Sciatic nerve (tissue), 2 donors: Measurements from ENCODE around the gene PRAC1. TPM values are rescaled to one million over a fixed set of nuclear protein-coding genes. Genes with fewer than 3 reads are reported as not detected.

Source experiments
- ATAC-seq: fragments of 200-7000 bp; cut with Tn5 transposase; one replicate; pipeline ENCODE4 v1.9.1; 2020; ENCODE audit warnings: mild to moderate bottlenecking, moderate library complexity
- DNase-seq: peaks from one replicate; pipeline ENCODE4 v3.0.0-alpha.2; 2020; ENCODE audit warnings: low spot score
- intact Hi-C: fragments of 100-400 bp; cut with DNase I; formaldehyde crosslinking; loops from one replicate; pipeline ENCODE4 v1.14.2; 2022
- total RNA-seq: library from RNA; stranded (reverse); fragmentation: NEBNext Ultra II Directional; extraction: Animal tissue kit (Norgen Biotek cat#: 25700); gene quantifications from one replicate; pipeline ENCODE4 v1.2.1, GENCODE V29; 2021
- donor health status: DM: no; HTN: no; CAD: no.
- donor health status: DM: no; HTN: no; CAD: no.

Gene PRAC1
- total RNA-seq, 1 donor from 2014 or later = not detected

DNA sequence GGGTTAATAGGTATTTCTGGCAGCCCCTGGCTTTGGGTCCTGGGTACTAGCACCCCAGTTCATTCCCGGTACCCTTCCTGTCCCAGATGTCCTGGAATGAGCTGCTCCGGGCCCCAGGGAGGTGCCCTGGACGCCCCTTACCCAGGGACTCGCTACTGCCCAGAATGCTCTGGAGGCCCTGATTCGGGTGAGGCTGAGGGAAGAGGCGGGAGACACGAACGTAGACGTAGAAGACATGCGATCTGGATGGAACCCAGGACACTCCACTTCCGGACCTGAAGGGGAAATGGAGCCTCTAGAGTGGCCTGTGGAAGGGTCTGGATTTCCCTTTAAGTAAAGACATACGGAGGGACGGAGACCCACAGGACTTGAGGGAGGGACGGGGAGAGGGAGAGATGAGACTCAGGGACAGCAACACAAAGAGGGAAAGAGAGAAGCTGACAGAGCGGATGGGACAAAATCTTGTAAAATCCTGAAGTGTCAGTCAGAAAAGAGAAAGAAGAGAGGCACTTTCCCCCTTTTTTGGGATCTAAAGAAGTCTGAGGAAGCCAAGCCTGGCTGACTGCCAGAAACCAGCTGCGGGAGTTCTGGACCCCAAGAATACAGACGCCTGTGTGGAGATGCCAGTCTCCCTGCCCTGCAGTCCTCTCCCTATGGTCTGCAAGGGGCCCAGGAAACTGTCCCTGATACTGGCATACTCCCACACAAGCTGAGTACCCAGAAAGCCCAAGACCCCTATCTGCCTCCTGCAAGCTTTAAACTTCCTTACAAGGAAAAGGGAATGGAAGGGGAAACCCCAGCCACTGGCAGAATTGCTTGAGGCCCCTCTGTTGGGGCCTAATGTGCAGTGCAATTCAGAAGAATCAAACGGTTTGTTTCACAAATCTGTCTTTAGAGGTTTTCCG is 7.3 kb upstream of the PRAC1 start:
- intact Hi-C loops = loop anchor here (5.0 to 10.0 kb wide), 2 partner anchors 265 to 877 kb away; partner anchors contain the start of genes IGF2BP1 and SP6
- ATAC-seq (no peak), DNase-seq (no peak)

DNA sequence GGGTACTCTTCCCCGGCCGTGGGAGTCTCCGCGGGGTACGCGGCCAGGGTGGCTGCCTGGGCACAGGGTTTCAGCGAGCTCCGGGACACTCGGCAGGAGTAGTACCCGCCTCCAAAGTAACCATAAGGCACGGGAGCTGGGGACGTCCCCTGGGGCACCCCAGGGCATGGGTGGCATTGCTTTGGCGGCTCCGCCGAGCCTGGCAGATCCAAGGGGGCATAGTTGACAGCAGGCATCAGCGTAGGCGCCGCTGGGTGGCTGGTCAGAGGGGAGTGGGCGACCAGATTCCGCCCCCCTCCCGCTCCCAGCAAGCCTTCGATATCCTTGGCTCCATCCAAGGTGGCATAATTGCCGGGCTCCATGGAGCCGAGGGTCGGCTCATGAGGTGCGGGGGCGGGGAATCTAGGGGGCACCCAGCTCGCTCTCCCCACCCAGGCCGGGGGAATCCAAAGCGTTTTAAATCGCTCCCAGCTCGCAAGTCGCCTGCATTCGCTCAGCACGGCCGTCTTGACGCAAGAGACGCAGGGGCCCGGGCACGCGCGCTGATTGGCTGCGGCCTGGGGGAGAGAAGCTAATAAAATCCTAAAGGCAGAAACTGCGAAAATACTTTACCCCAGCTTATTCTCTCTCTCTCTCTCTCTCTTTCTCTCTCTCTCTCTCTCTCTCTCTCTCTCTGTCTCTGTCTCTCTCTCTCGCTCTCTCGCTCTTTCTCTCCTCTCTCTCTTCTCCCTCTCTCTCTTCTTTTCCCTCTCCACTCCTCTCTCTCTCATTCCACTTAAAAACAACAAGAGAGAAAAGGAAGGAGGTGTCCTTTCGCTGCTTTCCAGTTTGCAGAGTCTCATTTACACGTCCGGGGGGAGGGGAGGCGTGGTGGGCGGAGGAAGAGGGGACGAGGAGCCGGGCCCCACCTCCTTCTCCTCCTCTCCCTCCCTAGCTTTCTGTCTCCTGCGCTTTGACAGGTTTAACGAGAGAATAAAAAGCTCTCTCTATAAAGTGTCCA is 6.2 kb upstream of the PRAC1 start, which contains the start of gene HOXB13:
Gene HOXB13, minus strand, starts transcription at position 519 of the 1,000 bp plus-strand sequence. Its CDS starts 157 bp downstream, at position 362.
- ATAC-seq (no peak), DNase-seq (no peak)
- intact Hi-C loops = loop anchor here (10.0 kb wide), 1 partner anchor 266 kb away; the partner anchor contains the start of gene IGF2BP1

DNA sequence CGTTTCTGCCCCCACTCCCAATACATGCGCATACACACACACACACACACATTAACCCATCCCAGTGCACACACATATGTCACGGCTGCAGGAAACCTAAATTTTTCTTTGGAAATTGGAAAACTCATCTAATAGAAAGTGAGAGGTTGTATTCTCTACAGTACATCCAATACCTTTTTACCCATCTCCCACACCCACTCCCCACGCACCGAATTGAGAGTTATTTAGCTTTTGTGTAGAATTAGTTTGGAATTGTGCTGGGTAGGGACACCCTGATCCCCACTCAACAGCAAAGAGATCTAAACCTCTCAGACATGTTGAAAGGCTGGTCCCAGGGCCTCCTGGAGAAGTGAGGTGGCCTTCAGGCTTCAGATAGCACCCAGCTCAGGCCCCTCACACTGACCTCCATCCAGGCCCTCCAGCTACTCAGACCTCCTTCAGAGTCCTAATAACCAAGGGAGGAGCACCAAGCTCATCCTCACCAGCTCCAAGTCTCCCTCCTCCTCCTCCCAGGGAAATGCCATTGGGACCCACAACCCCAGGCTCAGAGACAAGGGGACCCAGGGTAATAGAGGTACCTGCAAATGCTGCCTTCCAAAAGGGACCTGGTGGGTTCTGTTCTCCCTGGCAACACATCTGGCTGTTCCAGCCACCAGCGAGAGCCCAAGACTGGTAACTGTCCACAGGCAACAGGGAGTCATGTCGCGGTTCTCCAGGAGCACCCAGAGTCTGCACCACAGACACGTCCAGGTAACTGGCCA is 5.3 kb upstream of the PRAC1 start:
- DNase-seq (no peak), ATAC-seq (no peak)
- intact Hi-C loops = loop anchor here (10.0 kb wide), 1 partner anchor 267 kb away; the partner anchor contains the start of gene IGF2BP1

DNA sequence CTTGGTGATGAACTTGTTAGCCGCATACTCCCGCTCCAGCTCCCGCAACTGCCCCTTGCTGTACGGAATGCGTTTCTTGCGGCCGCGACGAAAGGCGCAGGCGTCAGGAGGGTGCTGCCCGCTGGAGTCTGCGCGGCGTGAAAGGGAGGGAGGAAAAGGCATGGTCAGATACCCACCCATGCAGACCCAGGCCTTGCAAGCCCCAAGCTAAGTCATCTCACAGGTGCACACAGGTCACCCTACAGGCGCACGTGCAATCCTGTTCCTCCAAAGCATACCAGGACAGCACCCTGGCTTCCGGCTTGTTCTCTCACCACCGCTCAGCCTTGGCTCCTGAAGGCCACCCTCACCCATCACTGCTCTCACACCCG is 4.6 kb upstream of the PRAC1 start:
- no peak for DNase-seq
- intact Hi-C loops = loop anchor here (10.0 kb wide), 1 partner anchor 268 kb away; the partner anchor contains the start of gene IGF2BP1
- no peak for ATAC-seq

DNA sequence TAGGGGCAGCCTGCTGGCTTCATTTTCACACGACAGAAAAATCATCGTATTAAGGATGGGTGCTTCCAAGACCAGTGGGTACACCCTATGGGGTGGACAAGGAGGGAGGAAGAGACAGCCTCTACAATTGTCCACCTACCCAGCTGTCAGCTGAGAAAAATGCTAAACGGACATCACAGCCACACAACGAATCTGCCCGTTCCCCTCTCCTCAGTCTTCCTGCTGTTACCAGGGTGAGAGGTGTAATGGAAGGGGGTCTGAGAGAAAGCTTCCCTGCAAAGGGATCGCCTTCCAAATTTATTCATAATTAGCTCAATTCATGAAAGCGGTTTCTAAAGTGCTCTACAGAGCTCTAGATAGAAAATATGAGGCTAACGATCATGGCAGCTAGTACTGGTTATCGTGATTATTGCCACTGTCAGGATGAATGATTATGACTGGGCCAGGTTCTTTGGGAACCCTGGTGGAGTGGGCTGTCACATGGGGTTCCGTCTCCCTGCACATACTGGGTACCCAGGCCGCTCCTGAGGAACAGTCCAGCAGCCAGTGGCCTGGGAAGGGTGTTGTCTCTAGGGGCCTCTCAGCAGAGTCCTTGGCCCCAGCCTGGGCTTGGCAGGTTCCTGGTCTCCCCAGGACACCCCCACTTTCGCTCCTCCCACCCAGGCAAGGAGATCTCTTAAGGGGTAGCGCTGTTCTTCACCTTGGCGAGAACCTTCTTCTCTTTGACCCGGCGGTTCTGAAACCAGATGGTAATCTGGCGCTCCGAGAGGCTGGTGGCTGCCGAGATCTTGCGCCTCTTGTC is 4.0 kb upstream of the PRAC1 start:
- intact Hi-C loops = loop anchor here (10.0 kb wide), 1 partner anchor 268 kb away; the partner anchor contains the start of gene IGF2BP1
- ATAC-seq = no peak
- no peak for DNase-seq

DNA sequence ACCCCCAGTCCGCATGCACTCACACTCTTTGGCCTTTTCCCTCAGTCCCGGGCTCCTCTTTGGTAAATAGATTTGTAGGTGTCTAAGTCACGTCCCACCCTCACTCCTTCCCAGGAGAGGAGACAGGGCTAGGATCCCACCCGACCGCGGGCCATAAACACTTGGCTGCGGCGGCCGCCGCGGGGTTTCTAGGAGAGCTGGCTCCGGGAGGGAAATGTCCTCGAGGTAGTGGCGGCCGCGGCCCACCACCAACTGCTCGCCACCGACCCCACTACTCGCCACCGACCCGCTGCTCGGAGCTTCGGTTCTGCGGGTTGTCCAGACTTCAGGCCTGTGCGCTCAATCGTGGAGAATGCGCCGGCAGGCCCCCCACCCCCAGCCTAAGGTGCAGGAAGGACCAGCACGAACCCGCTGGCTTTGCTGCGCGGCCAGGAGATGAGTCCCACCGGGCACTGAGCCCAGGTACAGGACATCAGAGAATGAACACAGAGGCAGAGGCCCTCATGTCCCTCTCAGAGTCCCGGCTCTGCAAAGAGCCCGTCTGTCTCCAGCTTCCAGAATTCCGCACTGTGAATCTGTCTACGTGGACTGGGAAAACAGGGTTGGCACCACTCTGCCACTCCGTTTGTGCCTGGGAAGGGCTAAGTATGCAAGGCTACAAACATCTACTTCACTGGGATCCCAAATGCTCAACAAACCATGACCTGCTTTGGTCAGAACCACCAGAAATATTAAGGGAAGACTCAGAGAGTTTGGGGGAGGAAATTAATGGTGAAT is 3.2 kb upstream of the PRAC1 start:
- intact Hi-C loops = loop anchor here (10.0 kb wide), 1 partner anchor 269 kb away; the partner anchor contains the start of gene IGF2BP1
- no peak for ATAC-seq
- no peak for DNase-seq

DNA sequence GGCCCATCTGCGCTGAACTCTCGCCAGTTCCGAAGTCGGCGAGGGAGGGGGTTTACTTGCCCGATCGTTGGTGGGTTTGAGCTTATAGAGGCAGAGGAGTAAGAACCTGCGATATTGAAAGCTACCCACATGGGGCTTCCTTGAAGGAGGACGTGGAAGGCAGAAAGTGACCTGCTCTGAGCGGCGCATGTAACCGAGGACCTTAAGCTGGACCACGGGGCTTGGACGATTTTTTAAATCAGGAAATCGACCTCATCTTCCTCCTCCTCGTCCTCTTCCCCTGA is 2.6 kb upstream of the PRAC1 start:
- ATAC-seq (no peak), DNase-seq (no peak)
- intact Hi-C loops = loop anchor here (10.0 kb wide), 1 partner anchor 270 kb away; the partner anchor contains the start of gene IGF2BP1

DNA sequence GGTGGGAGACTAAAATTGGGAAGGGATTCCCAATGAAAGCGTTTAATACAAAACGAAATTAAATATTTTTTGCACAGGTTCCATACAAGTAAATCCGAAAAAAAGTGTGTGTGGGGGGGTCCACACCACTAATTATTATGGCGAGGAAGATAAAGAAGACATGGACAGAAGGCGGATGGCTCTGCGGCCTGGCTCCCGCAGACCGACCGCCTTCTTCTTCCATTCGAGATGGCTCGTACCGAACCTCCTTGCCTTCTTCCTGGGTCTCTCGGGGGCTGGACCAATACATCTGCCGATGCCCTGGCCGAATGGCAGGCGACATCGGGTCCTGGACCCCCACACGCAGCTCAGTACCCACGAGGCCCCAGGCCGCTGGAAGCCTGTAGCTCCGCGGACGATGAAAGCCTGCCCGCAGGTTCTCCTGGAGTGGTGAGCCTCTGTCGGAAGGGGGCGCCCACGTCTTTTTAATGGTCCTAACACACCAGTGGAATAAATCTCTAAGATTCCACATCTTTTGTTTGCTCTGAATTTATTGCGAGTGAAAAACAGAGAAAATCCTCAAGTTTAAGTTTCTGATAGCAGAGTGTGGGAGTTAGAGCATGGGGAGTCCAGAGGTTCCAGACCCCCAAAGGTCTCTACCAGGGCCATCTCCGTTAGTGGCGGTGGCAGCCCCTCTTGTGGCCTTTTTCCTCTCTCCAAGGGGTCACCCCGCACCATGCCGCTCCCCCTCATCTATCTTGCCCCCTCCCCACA is 2.1 kb upstream of the PRAC1 start:
- intact Hi-C loops = loop anchor here (10.0 kb wide), 1 partner anchor 270 kb away; the partner anchor contains the start of gene IGF2BP1
- ATAC-seq = peak; percentile 87
- DNase-seq = peak; percentile 93

DNA sequence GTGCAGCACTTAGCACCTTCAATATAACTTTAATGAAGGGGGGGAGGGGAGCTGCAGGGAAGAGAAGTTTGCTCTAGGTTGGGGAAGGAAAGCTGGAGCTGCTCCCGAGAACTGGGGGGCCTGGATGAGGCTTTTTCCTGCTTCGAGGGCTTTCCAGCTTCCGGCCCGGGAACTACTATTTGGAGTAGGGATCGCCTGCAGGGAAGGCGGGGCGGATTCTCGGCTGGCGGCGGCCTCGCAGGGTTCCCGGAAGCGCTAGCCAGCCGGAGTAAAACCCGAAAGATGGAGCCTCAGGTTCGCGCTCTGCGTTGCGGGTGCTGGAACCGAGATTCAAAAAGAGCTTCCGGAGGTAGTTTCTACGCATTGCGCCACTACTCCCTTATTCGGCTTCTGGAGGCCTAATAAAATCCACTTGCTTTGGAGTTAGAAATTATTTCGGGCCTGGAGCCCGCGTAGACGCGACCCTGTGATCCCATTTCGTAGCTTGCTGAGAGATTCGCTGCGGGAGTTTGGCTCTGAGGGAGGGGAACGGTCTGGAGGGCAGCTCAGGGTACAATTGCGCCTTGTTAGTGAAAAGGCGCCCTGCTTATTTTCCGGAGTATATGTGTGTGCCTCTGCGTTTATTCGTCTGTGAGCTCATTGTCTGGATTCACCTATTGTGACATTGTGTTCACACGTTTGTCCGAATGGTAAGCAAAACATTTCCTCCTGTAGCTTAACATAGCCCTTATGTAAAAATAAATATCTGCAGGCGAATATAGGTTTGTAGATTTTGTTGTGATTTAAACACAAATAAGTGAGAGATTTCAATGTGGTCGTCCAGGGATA is 1.3 kb upstream of the PRAC1 start:
- intact Hi-C loops = loop anchor here (10.0 kb wide), 1 partner anchor 271 kb away; the partner anchor contains the start of gene IGF2BP1

DNA sequence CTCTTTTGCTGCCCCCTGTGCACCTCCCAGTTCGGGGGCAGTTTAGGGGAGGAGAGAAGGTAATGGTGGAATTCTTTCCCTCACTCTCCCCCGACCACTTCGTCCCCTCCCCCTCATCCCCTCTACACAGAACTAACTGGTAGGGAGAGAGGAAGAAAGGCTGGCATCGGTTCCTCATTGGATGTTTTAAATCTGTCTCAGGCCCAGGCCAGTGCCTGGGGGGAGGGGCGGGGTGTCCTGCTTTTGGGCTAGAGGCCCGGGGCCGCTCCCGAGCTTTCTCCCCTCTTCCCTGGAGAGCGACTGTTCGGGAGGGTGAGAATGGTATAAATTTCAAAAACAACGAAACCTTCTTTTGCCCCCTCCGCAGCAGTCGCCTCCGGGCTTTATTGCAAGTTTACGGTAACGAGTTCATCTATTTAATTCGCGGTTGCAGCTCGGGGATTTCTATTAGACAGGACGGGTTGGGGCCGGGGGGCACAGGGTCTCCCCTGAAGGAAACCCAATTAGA is 651 bp upstream of the PRAC1 start, which contains the start of gene PRAC2:
Gene PRAC2, plus strand, starts transcription at position 271 of the 508 bp plus-strand sequence. CDS start 1,226 bp downstream, outside the sequence.
- no peak for DNase-seq
- intact Hi-C loops = loop anchor here (10.0 kb wide), 1 partner anchor 272 kb away; the partner anchor contains the start of gene IGF2BP1
- no peak for ATAC-seq

More for the DNA sequence above, 1.3 kb upstream of the PRAC1 start:
- no peak for DNase-seq
- ATAC-seq = no peak

DNA sequence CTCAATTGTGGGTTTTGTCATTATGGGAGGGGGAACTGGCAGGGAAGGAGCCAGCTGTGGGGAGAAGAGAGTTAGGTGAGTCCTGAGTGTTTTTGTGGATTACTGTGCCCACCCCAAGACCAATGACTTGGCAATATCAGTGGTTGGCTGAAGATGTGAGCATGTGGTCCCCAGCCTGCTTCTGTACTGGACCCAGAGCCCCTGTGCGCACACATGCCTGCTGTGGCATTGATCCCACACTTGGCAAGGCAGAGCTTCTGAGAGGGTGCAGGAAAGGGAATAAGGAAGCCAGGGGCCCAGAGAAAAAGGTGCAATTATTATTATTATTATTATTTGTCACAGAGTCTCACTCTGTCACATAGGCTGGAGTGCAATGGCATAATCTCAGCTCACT is 1.3 kb downstream of the PRAC1 start:
- ATAC-seq (no peak), DNase-seq (no peak)
- intact Hi-C loops = loop anchor here (10.0 kb wide), 1 partner anchor 274 kb away; the partner anchor contains the start of gene IGF2BP1

DNA sequence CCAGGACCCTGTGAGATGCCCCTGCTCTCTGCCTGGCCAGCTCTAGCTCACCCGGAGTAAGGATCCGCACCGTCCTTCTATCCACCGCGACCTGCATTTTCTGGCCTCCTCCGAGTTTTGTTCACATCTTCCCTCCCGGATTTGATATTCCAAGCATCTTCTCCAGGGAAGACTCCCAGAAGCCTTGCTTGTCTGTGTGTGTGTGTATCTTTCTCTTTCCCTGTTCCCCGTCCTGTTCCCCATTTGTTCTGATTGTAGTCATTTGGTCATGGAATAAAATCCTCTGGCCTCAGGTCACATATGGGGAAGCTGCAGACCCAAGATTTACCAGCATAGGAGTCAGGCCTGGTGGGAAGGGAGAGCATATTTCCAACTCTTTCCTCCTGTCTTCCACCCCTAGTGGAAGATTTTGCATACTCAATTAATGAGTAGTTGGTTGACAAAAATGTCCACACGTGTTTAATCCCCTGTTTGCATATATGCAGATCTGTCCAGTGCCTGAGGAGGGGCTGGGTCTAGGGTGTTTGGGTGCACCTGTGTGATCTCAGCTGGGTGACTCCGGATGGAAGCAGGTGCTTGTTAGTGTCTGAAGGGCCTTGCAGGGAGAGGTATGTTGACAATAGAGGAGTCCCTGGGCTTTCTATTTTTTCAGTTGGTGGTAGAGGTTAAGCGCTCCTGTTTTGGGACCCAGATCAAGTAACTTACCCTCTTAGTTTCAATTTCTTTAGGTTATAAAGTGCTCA is 1.9 kb downstream of the PRAC1 start:
- DNase-seq (no peak), ATAC-seq (no peak)
- intact Hi-C loops = loop anchor here (10.0 kb wide), 1 partner anchor 274 kb away; the partner anchor contains the start of gene IGF2BP1

DNA sequence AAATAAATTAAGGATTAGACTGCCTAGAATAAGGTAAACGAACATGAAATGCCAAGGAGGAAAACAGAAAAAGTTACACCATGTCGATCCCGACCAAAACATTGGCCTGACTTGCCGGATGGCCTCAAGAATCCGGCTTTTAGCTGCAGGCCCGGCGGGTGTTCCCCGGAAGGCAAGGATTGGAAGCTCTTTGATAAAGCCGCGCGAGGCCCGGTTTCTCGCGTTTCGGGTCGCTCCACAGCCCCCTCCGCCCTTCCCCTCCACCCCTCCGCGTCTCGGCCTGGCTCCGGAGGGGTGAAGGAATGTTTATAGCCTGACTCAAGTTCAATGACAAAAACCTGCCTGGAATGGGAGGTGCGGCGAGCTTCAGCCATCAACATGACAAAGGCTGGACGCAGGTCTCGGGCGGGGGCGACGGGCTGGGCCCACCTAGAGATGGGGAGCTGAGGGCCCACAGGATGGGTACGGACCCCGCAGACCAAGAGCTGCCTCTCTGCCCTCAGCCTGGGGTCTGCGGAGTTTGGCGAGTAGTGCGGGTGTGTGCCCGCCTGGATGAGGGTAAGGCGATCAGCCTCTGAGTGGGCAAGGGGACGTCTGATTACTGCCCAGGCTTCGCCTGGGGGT is 2.6 kb downstream of the PRAC1 start:
- DNase-seq (no peak), ATAC-seq (no peak)
- intact Hi-C loops = loop anchor here (10.0 kb wide), 1 partner anchor 275 kb away; the partner anchor contains the start of gene IGF2BP1
